Liver (tissue), 3 donors: ENCODE results near the gene CSF2.

Experiments used
- FOXA1 ChIP-seq: IDR thresholded peaks from 2 replicates; pipeline ENCODE4 v1.6.1; 2016; ENCODE audit warnings: antibody characterized with exemption
- FOXA2 ChIP-seq: IDR thresholded peaks from 2 replicates; pipeline ENCODE4 v1.6.1; 2016; ENCODE audit warnings: antibody characterized with exemption
- GABPA ChIP-seq, 2 donors: IDR thresholded peaks in 1 of 2; conservative IDR thresholded peaks in 1 of 2; 2 replicates each; pipeline ENCODE4 v1.6.1; 2016; ENCODE audit warnings: antibody characterized with exemption in 2 of 2, mild to moderate bottlenecking in 1 of 2, moderate library complexity in 1 of 2
- HNF4G ChIP-seq: IDR thresholded peaks from 2 replicates; pipeline ENCODE4 v1.6.1; 2016; ENCODE audit warnings: antibody characterized with exemption
- JUND ChIP-seq, 2 donors: IDR thresholded peaks; 2 replicates each; pipeline ENCODE4 v1.6.1; 2016; ENCODE audit warnings: antibody characterized with exemption in 2 of 2
- NR2F2 ChIP-seq: IDR thresholded peaks from 2 replicates; pipeline ENCODE4 v1.6.1; 2016; ENCODE audit warnings: antibody characterized with exemption
- RAD21 ChIP-seq, 2 donors: IDR thresholded peaks; 2 replicates each; pipeline ENCODE4 v1.6.1; 2016; ENCODE audit warnings: antibody characterized with exemption in 2 of 2, mild to moderate bottlenecking in 2 of 2
- TAF1 ChIP-seq: conservative IDR thresholded peaks from 2 replicates; pipeline ENCODE4 v1.6.1; 2016; ENCODE audit warnings: antibody characterized with exemption, mild to moderate bottlenecking
- YY1 ChIP-seq: IDR thresholded peaks from 2 replicates; pipeline ENCODE4 v1.6.1; 2016; ENCODE audit warnings: antibody characterized with exemption, mild to moderate bottlenecking
- TF ChIP-seq, protein P1 (sequence below): fragments of 150-350 bp; IDR thresholded peaks from 2 replicates; pipeline ENCODE4 v1.5.1; 2017; ENCODE audit warnings: improper control_type of control experiment, low read depth, low read length; ENCODE audit not compliant: missing input control
- TF ChIP-seq, protein P2 (sequence below): IDR thresholded peaks from 2 replicates; pipeline ENCODE4 v1.6.1; 2016; ENCODE audit warnings: antibody characterized with exemption
- TF ChIP-seq, protein P3 (sequence below): IDR thresholded peaks from 2 replicates; pipeline ENCODE4 v1.6.1; 2016; ENCODE audit warnings: antibody characterized with exemption
- TF ChIP-seq, protein P4 (sequence below): IDR thresholded peaks from 2 replicates; pipeline ENCODE4 v1.6.1; 2016; ENCODE audit warnings: antibody characterized with exemption
- TF ChIP-seq, protein P5 (sequence below): IDR thresholded peaks from 2 replicates; pipeline ENCODE4 v1.6.1; 2016; ENCODE audit warnings: antibody characterized with exemption, mild to moderate bottlenecking
- donor health status: healthy.
- donor health status: healthy.

DNA sequence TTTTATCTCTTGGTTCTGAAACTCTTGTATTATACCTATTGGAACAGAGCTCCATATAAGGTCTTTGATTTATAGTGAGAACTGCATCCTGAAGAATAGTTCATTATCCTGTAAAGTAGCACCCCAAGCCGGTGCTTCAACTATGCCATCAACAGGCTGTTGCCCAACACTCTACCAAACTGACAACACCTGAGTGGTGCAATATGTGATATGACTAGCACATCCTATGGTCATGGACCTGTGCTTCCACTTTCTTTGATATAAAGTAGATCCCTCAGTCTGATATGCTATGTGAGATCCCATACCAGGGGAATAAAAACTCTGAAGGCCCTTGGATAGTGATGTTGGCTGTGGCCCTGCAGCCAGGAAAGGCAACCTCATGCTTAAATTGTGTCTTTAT lies 15.8 kb downstream of the CSF2 start:
- TF ChIP-seq JUND (IDR thresholded peaks at IDR 0.05): no peak
- TF ChIP-seq, protein P1, sequence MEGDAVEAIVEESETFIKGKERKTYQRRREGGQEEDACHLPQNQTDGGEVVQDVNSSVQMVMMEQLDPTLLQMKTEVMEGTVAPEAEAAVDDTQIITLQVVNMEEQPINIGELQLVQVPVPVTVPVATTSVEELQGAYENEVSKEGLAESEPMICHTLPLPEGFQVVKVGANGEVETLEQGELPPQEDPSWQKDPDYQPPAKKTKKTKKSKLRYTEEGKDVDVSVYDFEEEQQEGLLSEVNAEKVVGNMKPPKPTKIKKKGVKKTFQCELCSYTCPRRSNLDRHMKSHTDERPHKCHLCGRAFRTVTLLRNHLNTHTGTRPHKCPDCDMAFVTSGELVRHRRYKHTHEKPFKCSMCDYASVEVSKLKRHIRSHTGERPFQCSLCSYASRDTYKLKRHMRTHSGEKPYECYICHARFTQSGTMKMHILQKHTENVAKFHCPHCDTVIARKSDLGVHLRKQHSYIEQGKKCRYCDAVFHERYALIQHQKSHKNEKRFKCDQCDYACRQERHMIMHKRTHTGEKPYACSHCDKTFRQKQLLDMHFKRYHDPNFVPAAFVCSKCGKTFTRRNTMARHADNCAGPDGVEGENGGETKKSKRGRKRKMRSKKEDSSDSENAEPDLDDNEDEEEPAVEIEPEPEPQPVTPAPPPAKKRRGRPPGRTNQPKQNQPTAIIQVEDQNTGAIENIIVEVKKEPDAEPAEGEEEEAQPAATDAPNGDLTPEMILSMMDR: no peak
- no peak for TF ChIP-seq HNF4G
- TF ChIP-seq, protein P2, sequence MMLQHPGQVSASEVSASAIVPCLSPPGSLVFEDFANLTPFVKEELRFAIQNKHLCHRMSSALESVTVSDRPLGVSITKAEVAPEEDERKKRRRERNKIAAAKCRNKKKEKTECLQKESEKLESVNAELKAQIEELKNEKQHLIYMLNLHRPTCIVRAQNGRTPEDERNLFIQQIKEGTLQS: no peak
- TF ChIP-seq, protein P3, sequence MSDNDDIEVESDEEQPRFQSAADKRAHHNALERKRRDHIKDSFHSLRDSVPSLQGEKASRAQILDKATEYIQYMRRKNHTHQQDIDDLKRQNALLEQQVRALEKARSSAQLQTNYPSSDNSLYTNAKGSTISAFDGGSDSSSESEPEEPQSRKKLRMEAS: no peak
- TF ChIP-seq YY1: no peak
- TF ChIP-seq TAF1: no peak
- TF ChIP-seq, protein P4, sequence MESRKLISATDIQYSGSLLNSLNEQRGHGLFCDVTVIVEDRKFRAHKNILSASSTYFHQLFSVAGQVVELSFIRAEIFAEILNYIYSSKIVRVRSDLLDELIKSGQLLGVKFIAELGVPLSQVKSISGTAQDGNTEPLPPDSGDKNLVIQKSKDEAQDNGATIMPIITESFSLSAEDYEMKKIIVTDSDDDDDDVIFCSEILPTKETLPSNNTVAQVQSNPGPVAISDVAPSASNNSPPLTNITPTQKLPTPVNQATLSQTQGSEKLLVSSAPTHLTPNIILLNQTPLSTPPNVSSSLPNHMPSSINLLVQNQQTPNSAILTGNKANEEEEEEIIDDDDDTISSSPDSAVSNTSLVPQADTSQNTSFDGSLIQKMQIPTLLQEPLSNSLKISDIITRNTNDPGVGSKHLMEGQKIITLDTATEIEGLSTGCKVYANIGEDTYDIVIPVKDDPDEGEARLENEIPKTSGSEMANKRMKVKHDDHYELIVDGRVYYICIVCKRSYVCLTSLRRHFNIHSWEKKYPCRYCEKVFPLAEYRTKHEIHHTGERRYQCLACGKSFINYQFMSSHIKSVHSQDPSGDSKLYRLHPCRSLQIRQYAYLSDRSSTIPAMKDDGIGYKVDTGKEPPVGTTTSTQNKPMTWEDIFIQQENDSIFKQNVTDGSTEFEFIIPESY: no peak
- no peak for TF ChIP-seq FOXA2
- TF ChIP-seq FOXA1: no peak
- TF ChIP-seq NR2F2: no peak
- TF ChIP-seq, protein P5, sequence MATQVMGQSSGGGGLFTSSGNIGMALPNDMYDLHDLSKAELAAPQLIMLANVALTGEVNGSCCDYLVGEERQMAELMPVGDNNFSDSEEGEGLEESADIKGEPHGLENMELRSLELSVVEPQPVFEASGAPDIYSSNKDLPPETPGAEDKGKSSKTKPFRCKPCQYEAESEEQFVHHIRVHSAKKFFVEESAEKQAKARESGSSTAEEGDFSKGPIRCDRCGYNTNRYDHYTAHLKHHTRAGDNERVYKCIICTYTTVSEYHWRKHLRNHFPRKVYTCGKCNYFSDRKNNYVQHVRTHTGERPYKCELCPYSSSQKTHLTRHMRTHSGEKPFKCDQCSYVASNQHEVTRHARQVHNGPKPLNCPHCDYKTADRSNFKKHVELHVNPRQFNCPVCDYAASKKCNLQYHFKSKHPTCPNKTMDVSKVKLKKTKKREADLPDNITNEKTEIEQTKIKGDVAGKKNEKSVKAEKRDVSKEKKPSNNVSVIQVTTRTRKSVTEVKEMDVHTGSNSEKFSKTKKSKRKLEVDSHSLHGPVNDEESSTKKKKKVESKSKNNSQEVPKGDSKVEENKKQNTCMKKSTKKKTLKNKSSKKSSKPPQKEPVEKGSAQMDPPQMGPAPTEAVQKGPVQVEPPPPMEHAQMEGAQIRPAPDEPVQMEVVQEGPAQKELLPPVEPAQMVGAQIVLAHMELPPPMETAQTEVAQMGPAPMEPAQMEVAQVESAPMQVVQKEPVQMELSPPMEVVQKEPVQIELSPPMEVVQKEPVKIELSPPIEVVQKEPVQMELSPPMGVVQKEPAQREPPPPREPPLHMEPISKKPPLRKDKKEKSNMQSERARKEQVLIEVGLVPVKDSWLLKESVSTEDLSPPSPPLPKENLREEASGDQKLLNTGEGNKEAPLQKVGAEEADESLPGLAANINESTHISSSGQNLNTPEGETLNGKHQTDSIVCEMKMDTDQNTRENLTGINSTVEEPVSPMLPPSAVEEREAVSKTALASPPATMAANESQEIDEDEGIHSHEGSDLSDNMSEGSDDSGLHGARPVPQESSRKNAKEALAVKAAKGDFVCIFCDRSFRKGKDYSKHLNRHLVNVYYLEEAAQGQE: no peak
- TF ChIP-seq GABPA (IDR thresholded peaks at IDR 0.05 in 1 of 2, conservative IDR thresholded peaks at IDR 0.05 in 1 of 2): no peak
- no peak for TF ChIP-seq RAD21 (IDR thresholded peaks at IDR 0.05)
